PC-9 (cell line): Measurements from ENCODE around the gene PPP2R3B. TPM values are rescaled to one million over a fixed set of nuclear protein-coding genes. Genes with fewer than 3 reads are reported as not detected.

Experiments
- BruUV-seq: library from RNA; stranded (reverse); fragments of 400-500 nt; replicated peaks from 2 replicates; lab custom pipeline; 2021; lab: Mats Ljungman, UMichigan
- CTCF ChIA-PET: fragments of 300-600 bp; sonication (Branson Sonifier 250); formaldehyde crosslinking; loops from one replicate; lab custom pipeline; 2022; ENCODE audit warnings: antibody characterized with exemption; lab: Charles Lee
- POLR2A ChIA-PET: fragments of 300-600 bp; sonication (Branson Sonifier 250); formaldehyde crosslinking; loops from one replicate; lab custom pipeline; 2022; ENCODE audit warnings: antibody characterized with exemption; ENCODE audit not compliant: unreplicated experiment; lab: Charles Lee
- DNase-seq, 2 experiments: peaks; one replicate each; pipeline versions ENCODE4 v3.0.0 to v3.0.0-alpha.2; 2015 to 2022; ENCODE audit warnings: mixed read lengths in 1 of 2
- H2AFZ ChIP-seq: fragments of 200-600 bp; sonication (generic); 2 replicates; pipeline ENCODE4 v1.8.1; 2017; ENCODE audit warnings: antibody characterized with exemption
- H3F3A ChIP-seq: fragments of 200-600 bp; sonication (generic); 2 replicates; pipeline ENCODE4 v1.8.1; 2017; ENCODE audit warnings: antibody characterized with exemption, mild to moderate bottlenecking, low read depth; ENCODE audit not compliant: insufficient read depth
- H3K27ac ChIP-seq: fragments of 200-600 bp; sonication (generic); 2 replicates; pipeline ENCODE4 v1.6.1; 2016; ENCODE audit warnings: mixed run types
- H3K27me3 ChIP-seq: fragments of 200-600 bp; sonication (generic); 2 replicates; pipeline ENCODE4 v1.6.1; 2016; ENCODE audit warnings: low read depth, mixed run types; ENCODE audit not compliant: insufficient read depth
- H3K36me3 ChIP-seq: fragments of 200-600 bp; sonication (generic); 2 replicates; pipeline ENCODE4 v1.6.1; 2016; ENCODE audit warnings: low read depth, mixed run types
- H3K4me1 ChIP-seq: fragments of 200-600 bp; sonication (generic); replicated peaks from 2 replicates; pipeline ENCODE4 v1.6.1; 2016; ENCODE audit warnings: mixed run types; ENCODE audit not compliant: insufficient read depth
- H3K4me2 ChIP-seq: fragments of 200-600 bp; sonication (generic); 2 replicates; pipeline ENCODE4 v1.6.1; 2017; ENCODE audit warnings: mixed run types
- H3K4me3 ChIP-seq: fragments of 200-600 bp; sonication (generic); 2 replicates; pipeline ENCODE4 v1.6.1; 2016; ENCODE audit warnings: mixed run types
- H3K79me2 ChIP-seq: fragments of 200-600 bp; sonication (generic); 2 replicates; pipeline ENCODE4 v1.6.1; 2017; ENCODE audit warnings: low read depth, mixed run types
- H3K9me2 ChIP-seq: fragments of 200-600 bp; sonication (generic); 2 replicates; pipeline ENCODE4 v1.8.1; 2017; ENCODE audit warnings: mild to moderate bottlenecking; ENCODE audit not compliant: insufficient read depth
- H3K9me3 ChIP-seq: fragments of 200-600 bp; sonication (generic); 2 replicates; pipeline ENCODE4 v1.8.1; 2016; ENCODE audit warnings: low read depth; ENCODE audit not compliant: insufficient read depth
- H4K20me1 ChIP-seq: fragments of 200-600 bp; sonication (generic); 2 replicates; pipeline ENCODE4 v1.8.1; 2017; ENCODE audit not compliant: insufficient read depth
- EZH2 ChIP-seq: fragments of 200-600 bp; sonication (generic); IDR thresholded peaks from 2 replicates; pipeline ENCODE4 v1.8.0; 2017; ENCODE audit warnings: antibody characterized with exemption, low read depth
- intact Hi-C: fragments of 100-400 bp; cut with micrococcal nuclease; formaldehyde crosslinking; loops from one replicate; pipeline ENCODE4 v1.10.0; 2022; ENCODE audit not compliant: unreplicated experiment
- total RNA-seq: library from RNA; stranded (reverse); gene quantifications from 2 replicates; pipeline ENCODE4 v1.2.3, GENCODE V29; 2021
- TF ChIP-seq, protein P1 (sequence below): fragments of 200-600 bp; sonication (generic); conservative IDR thresholded peaks from 2 replicates; pipeline ENCODE4 v1.6.1; 2017; ENCODE audit warnings: mixed run types, antibody characterized with exemption, mild to moderate bottlenecking, moderate library complexity

PPP2R3B gene
- total RNA-seq, 1 experiment from 2014 or later: 32.5 TPM

DNA sequence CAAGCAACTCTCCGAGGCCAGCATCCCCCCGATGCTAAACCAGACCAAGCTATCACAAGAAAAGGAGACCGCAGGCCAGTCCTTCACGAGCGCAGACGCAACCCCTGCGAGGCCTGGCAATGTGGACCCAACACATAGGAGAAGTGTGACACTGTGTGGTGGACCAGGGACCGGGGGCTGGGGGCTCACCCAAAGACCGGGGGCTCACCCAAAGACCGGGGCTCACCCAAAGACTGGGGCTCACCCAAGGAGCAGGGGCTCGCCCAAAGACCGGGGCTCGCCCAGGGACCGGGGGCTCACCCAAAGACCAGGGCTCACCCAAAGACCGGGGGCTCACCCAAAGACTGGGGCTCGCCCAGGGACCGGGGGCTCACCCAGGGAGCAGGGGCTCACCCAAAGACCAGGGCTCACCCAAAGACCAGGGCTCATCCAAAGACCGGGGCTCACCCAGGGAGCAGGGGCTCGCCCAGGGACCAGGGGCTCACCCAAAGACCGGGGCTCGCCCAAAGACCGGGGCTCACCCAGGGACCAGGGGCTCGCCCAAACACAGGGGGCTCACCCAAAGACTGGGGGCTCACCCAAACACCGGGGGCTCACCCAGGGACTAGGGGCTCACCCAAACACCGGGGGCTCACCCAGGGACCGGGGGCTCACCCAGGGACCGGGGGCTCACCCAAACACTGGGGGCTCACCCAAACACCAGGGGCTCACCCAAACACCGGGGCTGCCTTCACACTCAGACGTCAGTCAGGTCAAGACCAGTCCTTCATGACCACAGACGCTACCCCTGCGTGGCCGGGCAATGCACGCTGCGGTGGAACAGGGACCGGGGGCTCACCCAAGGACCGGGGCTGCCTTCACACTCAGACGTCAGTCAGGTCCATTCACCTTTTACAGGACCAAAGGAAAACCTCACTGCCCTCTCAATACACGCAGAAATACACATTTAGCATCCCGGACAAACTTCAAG lies 32.9 kb downstream of the PPP2R3B start:
- H3K79me2 ChIP-seq: no peaks in the 10 kb centered on the region
- no TSS peak for BruUV-seq
- intact Hi-C loops: no loop called here
- ChIA-PET CTCF (no interaction called here), POLR2A (no interaction called here)
- H3K4me1 ChIP-seq: no peaks in the 10 kb centered on the region
- no peaks in the 10 kb centered on the region for H3F3A ChIP-seq
- no peak overlapping the region for H3K4me2 ChIP-seq
- H4K20me1 ChIP-seq: no peaks in the 10 kb centered on the region
- TF ChIP-seq, protein P1, sequence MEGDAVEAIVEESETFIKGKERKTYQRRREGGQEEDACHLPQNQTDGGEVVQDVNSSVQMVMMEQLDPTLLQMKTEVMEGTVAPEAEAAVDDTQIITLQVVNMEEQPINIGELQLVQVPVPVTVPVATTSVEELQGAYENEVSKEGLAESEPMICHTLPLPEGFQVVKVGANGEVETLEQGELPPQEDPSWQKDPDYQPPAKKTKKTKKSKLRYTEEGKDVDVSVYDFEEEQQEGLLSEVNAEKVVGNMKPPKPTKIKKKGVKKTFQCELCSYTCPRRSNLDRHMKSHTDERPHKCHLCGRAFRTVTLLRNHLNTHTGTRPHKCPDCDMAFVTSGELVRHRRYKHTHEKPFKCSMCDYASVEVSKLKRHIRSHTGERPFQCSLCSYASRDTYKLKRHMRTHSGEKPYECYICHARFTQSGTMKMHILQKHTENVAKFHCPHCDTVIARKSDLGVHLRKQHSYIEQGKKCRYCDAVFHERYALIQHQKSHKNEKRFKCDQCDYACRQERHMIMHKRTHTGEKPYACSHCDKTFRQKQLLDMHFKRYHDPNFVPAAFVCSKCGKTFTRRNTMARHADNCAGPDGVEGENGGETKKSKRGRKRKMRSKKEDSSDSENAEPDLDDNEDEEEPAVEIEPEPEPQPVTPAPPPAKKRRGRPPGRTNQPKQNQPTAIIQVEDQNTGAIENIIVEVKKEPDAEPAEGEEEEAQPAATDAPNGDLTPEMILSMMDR: no peak
- no peak for TF ChIP-seq EZH2
- H3K9me3 ChIP-seq: no peaks in the 10 kb centered on the region
- no peaks in the 10 kb centered on the region for H3K27me3 ChIP-seq
- no peak overlapping the region for H3K4me3 ChIP-seq
- no peak for DNase-seq
- H3K36me3 ChIP-seq: no peaks in the 10 kb centered on the region
- H3K9me2 ChIP-seq: no peaks in the 10 kb centered on the region
- H3K27ac ChIP-seq: no peak overlapping the region
- no peak overlapping the region for H2AFZ ChIP-seq

DNA sequence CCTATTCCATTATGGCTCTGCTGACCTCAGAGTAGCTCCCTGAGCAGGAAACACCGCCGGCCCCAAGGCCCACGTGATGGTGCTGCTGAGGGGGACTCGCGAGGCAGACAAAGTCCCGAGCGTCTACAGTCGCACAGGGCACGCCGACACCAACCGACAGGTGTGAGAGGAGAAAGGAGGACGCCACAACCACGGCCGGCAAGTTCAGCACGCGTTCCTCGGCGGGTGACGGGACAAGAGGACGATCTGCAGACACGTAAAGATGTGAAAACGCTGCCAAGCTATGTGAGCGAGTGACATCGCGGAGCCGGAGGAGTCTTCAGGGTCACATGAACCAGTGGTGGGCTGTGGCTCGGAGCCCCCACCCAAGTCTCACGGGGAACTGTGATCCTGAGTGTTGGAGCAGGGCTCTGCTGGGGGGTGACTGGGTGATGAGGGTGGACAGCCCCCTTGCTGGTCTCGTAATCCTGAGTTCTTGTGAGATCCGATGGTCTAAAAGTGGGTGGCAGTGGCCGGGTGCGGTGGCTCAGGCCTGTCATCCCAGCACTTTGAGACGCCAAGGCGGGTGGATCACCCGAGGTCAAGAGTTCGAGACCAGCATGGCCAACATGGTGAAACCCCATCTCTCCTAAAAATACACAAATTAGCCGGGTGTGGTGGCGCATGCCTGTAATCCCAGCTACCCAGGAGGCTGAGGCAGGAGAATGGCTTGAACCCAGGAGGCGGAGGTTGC lies 34.0 kb downstream of the PPP2R3B start:
- H3K27ac ChIP-seq: no peak overlapping the region
- H3K4me2 ChIP-seq: no peak overlapping the region
- intact Hi-C loops: no loop called here
- no peaks in the 10 kb centered on the region for H3K9me3 ChIP-seq
- POLR2A ChIA-PET: no interaction called here
- CTCF ChIA-PET: no interaction called here
- H3K9me2 ChIP-seq: no peaks in the 10 kb centered on the region
- H3F3A ChIP-seq: no peaks in the 10 kb centered on the region
- H3K4me1 ChIP-seq: no peaks in the 10 kb centered on the region
- H2AFZ ChIP-seq: no peak overlapping the region
- no peaks in the 10 kb centered on the region for H3K27me3 ChIP-seq
- no peaks in the 10 kb centered on the region for H3K36me3 ChIP-seq
- TF ChIP-seq EZH2: no peak
- TF ChIP-seq, protein P1: no peak
- H3K4me3 ChIP-seq: no peak overlapping the region
- no peaks in the 10 kb centered on the region for H4K20me1 ChIP-seq
- no peak for DNase-seq
- no peaks in the 10 kb centered on the region for H3K79me2 ChIP-seq
- no TSS peak for BruUV-seq

DNA sequence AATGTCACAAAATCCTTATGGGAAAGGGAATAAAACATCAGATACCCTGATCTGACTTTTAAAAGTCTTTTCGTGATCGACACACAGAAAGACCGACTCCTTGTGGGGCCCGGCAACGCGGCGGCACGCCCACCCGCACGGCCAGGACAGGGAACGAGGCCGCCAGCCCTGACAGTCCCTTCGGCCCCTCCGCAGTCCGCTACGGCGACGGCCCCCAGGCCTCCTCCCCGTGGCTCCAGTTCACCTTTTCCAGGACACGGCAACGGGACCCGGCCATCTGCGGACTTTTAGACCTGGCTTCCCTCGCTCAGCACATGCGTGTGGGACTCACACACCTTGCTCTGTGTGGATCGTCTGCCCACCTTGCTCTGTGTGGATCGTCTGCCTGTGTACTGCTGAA lies 34.5 kb downstream of the PPP2R3B start:
- Histone ChIP-seq H4K20me1 (no peaks in the 10 kb centered on the region), H2AFZ (no peak overlapping the region), H3K4me2 (no peak overlapping the region), H3K9me2 (no peaks in the 10 kb centered on the region), H3K27me3 (no peaks in the 10 kb centered on the region), H3K36me3 (no peaks in the 10 kb centered on the region), H3K9me3 (no peaks in the 10 kb centered on the region), H3K79me2 (no peaks in the 10 kb centered on the region), H3K4me3 (no peak overlapping the region), H3K27ac (no peak overlapping the region), H3K4me1 (no peaks in the 10 kb centered on the region), H3F3A (no peaks in the 10 kb centered on the region)
- intact Hi-C loops: no loop called here
- ChIA-PET POLR2A (no interaction called here), CTCF (no interaction called here)
- TF ChIP-seq, protein P1: no peak
- no peak for TF ChIP-seq EZH2
- no peak for DNase-seq
- no TSS peak for BruUV-seq
